Neural cell (in vitro differentiated cells): ENCODE data around the gene NCK1.

Experiments used
- CTCF ChIP-seq: fragments of 450-650 bp; IDR thresholded peaks from 2 replicates; pipeline ENCODE4 v1.5.1; 2014; ENCODE audit warnings: antibody characterized with exemption, mild to moderate bottlenecking, moderate library complexity; ENCODE audit not compliant: poor library complexity, severe bottlenecking
- EP300 ChIP-seq: fragments of 450-650 bp; conservative IDR thresholded peaks from 2 replicates; pipeline ENCODE4 v1.6.1; 2014; ENCODE audit warnings: antibody characterized with exemption, mild to moderate bottlenecking, moderate library complexity; ENCODE audit not compliant: poor library complexity, severe bottlenecking
- POLR2AphosphoS5 ChIP-seq: IDR thresholded peaks from 2 replicates; pipeline ENCODE4 v1.6.1; 2012
- RAD21 ChIP-seq: fragments of 450-650 bp; conservative IDR thresholded peaks from 2 replicates; pipeline ENCODE4 v1.6.1; 2014; ENCODE audit warnings: antibody characterized with exemption, mild to moderate bottlenecking, moderate library complexity

GRCh38 chr3:136959599-136959998, 97.6 kb downstream of the NCK1 start:
- TF ChIP-seq EP300 (no peak), CTCF (no peak), RAD21 (no peak), POLR2AphosphoS5 (no peak)
